ENCODE measurements around the gene METTL8.
"Not testable (repeated sequence)": the region's sequence is repeated elsewhere in the genome, so short reads cannot be mapped to it uniquely, and the experiment has no call there.

The METTL8 gene

DNA sequence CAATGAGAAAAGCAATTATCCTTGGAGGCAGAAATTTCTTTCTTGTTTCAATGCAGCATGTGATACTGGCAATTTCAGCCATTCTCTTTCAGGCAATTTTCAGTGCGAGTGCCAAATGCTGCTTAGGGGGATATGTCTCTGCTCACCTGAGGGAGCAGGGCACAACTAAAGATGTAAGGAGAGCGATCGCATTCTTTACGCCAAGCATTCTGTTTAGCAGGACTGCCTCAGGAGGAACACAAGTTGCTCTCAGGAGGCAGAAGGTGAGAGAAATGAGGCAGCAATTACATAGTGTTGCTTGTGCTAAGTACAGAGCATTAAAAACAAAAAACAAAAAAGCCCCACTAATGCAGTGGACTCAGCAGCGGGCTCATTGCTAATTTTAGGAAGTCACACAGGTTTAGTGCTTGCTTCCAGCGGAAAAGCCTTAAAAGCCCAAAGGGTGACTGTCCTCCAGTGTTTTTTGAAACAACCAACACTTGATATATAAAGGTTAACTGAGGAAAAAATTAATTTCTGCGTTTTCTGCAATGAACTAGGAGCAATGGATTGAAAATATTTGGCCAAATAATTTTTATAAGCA lies 116.9 kb downstream of the METTL8 start:
- TF ChIP-seq, protein P1, sequence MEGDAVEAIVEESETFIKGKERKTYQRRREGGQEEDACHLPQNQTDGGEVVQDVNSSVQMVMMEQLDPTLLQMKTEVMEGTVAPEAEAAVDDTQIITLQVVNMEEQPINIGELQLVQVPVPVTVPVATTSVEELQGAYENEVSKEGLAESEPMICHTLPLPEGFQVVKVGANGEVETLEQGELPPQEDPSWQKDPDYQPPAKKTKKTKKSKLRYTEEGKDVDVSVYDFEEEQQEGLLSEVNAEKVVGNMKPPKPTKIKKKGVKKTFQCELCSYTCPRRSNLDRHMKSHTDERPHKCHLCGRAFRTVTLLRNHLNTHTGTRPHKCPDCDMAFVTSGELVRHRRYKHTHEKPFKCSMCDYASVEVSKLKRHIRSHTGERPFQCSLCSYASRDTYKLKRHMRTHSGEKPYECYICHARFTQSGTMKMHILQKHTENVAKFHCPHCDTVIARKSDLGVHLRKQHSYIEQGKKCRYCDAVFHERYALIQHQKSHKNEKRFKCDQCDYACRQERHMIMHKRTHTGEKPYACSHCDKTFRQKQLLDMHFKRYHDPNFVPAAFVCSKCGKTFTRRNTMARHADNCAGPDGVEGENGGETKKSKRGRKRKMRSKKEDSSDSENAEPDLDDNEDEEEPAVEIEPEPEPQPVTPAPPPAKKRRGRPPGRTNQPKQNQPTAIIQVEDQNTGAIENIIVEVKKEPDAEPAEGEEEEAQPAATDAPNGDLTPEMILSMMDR (IDR thresholded peaks at IDR 0.05), result no peak
- no peak for TF ChIP-seq ZFX (IDR thresholded peaks at IDR 0.05; ENCODE audit: borderline replicate concordance)
- no peak overlapping the region for H3K27ac ChIP-seq

DNA sequence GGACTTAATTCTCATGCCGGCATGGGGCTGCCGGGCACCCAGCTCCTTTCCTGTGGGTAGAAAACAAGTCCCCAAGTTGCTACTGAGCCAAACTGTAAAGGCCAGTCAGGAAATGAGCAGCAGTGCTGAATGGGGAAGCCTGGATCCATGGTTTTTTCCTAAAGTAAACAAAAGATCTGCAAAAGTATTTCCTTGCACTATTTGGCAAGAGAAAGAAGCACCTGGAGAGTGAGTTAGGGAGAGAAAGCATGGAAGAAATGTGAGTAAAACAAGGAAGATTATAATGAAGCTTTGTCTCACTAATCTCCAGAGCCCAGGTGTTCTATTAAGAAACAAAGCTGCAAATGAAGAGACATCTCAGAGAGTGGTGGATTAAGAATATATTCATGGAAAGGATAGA lies 117.6 kb downstream of the METTL8 start:
- no peak overlapping the region for H3K27ac ChIP-seq
- no peak for TF ChIP-seq ZFX (IDR thresholded peaks at IDR 0.05; ENCODE audit: borderline replicate concordance)
- TF ChIP-seq, protein P1 (IDR thresholded peaks at IDR 0.05), result no peak

DNA sequence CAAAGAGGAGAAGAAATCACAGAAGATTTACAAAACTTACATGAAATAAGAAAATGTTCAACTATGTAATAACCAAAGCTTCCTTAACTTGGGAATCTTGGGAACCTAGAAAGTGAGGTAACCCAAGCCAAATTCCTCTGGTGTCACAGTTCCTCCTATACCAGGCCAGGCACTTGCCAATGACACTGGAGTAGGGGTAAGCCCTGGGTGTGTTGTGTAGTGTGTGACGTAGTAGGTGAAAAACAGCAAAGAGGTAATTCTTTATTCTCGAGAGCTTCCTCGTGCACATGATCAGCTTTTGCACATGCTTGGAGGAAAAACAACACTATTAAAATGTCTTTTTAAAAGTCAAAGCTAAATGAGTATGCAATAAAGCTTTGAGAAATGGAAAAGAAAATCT lies 118.0 kb downstream of the METTL8 start:
- TF ChIP-seq, protein P1 (IDR thresholded peaks at IDR 0.05), result no peak
- TF ChIP-seq ZFX (IDR thresholded peaks at IDR 0.05; ENCODE audit: borderline replicate concordance), result no peak
- no peak overlapping the region for H3K27ac ChIP-seq

DNA sequence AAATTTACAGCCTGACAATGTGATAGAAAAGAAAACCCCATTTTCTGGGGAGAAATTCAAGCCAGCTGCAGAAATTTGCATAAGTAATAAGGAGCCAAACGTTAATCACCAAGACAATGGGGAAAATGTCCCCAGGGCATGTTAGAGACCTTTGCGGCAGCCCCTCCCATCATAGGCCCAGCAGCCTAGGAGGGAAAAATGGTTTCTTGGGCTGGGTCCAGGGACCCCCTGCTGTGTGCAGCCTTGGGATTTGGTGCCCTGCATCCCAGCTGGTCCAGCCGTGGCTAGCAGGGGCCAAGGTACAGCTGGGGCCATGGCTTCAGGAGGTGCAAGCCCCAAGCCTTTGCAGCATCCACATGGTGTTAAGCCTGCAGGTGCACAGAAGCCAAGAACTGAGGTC lies 121.6 kb downstream of the METTL8 start:
- H3K27ac ChIP-seq, result not testable (repeated sequence)

DNA sequence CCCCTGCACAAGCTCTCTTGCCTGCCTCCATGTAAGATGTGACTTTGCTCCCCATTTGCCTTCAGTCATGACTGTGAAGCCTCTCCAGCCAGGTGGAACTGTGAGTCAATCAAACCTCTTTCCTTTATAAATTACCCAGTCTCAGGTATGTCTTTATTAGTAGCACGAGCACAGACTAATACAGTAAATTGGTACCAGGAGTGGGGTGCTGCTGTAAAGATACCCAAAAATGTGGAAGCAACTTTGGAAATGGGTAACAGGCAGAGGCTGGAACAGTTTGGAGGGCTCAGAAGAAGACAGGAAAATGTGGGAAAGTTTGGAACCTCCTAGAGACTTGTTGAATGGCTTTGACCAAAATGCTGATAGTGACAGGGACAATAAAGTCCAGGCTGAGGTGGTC lies 122.2 kb downstream of the METTL8 start:
- H3K27ac ChIP-seq, result not testable (repeated sequence)

DNA sequence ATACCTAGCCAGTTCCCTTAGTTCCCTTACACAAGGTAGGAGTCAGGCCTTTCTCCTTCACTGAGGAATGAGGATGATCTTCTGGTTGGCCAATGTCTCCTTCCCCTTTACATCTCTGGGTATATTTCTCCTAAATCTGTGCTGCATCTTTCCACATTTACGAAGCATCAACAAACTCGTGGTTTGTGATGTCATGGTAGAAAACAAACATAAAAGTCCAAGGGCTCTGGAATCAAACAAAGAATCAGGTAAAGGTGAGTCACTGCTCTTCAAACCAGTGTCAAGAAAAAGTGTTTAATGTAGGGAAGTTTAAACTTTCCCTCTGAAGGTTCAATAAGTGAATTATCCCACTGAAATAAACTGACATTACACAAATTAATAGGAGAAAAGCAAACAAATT lies 122.9 kb downstream of the METTL8 start:
- no peak overlapping the region for H3K27ac ChIP-seq
- no peak for TF ChIP-seq ZFX (IDR thresholded peaks at IDR 0.05; ENCODE audit: borderline replicate concordance)
- TF ChIP-seq, protein P1 (IDR thresholded peaks at IDR 0.05), result no peak

DNA sequence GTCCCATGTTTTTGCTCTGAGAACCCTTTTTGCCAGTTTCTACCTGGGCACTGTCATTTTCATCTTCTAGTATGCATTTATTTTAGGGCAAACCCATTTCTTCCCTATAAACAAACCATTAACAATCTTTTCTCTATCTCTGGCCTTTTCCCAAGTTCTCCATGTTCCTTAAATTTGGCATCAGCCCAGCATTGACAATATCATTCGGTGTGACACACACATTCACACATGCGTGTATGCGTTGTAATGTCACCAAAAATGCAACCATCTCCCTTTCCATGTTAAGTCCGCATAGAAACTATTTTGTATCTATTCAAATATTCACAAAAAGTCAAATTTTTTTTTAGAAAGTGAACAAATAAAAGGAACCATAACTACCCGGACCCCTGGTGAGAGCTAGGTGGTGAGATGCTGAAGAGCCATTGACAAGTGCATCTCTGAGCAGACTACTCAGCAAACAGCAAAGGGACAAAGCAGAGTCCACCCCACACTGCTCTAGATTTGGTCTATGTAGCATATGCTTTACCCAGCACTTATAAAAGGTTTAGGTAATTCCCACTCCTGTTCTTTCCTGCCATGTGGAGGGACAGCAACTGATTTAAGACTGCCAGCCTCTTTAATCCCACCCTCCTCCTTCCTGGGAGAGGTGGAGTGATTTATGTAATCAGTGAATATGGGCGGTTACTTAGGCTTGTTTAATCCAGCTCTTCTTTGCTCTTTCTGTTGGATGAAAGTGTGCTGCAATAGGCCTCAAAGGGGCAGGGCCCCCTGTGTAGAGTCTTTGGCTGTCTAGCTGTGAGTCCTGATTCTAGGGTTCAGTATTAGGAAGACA lies 124.1 kb downstream of the METTL8 start:
- H3K27ac ChIP-seq, result peak overlapping the region; percentile 62
- TF ChIP-seq ZFX (IDR thresholded peaks at IDR 0.05; ENCODE audit: borderline replicate concordance), result no peak
- TF ChIP-seq, protein P1 (IDR thresholded peaks at IDR 0.05), result no peak

DNA sequence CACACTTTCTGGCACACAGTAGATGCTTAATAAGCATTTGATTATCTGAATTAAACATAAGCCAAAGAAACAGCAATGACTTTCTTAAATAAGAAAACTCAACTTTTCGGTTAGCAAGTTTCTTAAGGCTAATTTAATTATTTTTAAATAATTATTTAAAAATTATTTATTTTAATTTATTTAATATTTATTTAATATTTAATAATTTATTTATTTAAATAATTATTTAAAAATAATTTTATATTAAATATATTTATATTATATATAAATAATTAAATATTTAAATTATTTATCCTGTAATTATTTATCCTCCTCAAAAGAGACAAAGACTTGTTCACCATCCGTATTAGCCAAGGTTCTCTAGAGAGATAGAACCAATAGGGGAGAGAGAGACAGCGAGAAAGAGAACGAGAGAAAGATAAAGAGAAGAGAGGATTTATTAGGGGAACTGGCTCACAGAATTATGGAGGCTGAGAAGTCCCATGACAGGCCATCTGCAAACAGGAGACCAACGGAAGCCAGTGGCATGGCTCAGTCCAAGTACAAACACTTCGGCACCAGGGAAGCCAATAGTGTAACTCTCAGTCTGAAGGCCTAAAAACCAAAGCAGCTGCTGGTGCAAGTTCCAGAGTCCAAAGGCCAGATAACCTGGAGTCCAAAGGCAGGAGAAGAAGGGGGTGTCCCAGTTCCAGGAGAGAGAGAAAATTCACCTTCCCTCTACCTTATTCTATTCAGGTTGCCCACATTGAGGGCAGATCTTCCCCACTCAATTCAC lies 125.3 kb downstream of the METTL8 start:
- no peak overlapping the region for H3K27ac ChIP-seq
- TF ChIP-seq ZFX (IDR thresholded peaks at IDR 0.05; ENCODE audit: borderline replicate concordance), result no peak
- TF ChIP-seq, protein P1 (IDR thresholded peaks at IDR 0.05), result no peak

Data from 22Rv1 (cell line).